Kidney (tissue), 14 donors: ENCODE data around the gene RAB7A. TPM values are rescaled to one million over a fixed set of nuclear protein-coding genes. Genes with fewer than 3 reads are reported as not detected.

Experiments
- DNase-seq, 5 donors: peaks; one replicate each; pipeline ENCODE4 v3.0.0-alpha.2; 2013 to 2020
- FAIRE-seq: peaks from 2 replicates; lab custom pipeline; 2012; peaks lifted over from hg19 to GRCh38; lab: Jason Lieb, UNC
- H3K27ac ChIP-seq, 2 donors: one replicate each; pipeline ENCODE4 v1.7.0; 2013; ENCODE audit warnings: low read depth in 2 of 2, low read length in 2 of 2, inconsistent platforms in 1 of 2
- H3K27me3 ChIP-seq: one replicate; pipeline ENCODE4 v1.7.1; 2013; ENCODE audit warnings: low read length, inconsistent platforms; ENCODE audit not compliant: control insufficient read depth, insufficient read depth
- H3K36me3 ChIP-seq, 3 donors: one replicate each; pipeline versions ENCODE4 v1.7.0 to v1.7.1; 2013; ENCODE audit warnings: low read length in 3 of 3, control low read depth in 1 of 3, inconsistent platforms in 1 of 3; ENCODE audit not compliant: insufficient read depth in 3 of 3, control insufficient read depth in 2 of 3
- H3K4me1 ChIP-seq, 3 donors: one replicate each; pipeline versions ENCODE4 v1.7.0 to v1.7.1; 2013; ENCODE audit warnings: low read length in 3 of 3, inconsistent platforms in 1 of 3, low read depth in 1 of 3; ENCODE audit not compliant: control insufficient read depth in 2 of 3, insufficient read depth in 2 of 3
- H3K4me3 ChIP-seq, 3 donors: one replicate each; pipeline versions ENCODE4 v1.7.0 to v1.8.1; 2013; ENCODE audit warnings: low read length in 3 of 3, control low read depth in 1 of 3, inconsistent platforms in 1 of 3
- H3K9ac ChIP-seq, 3 donors: one replicate each; pipeline versions ENCODE4 v1.7.0 to v1.7.1; 2013; ENCODE audit warnings: low read length in 3 of 3, control low read depth in 1 of 3, inconsistent platforms in 1 of 3
- H3K9me3 ChIP-seq, 3 donors: one replicate each; pipeline versions ENCODE4 v1.7.0 to v1.7.1; 2013; ENCODE audit warnings: low read length in 3 of 3, control low read depth in 1 of 3, inconsistent platforms in 1 of 3; ENCODE audit not compliant: control insufficient read depth in 2 of 3, insufficient read depth in 1 of 3
- intact Hi-C: fragments of 100-400 bp; cut with DNase I; formaldehyde crosslinking; loops from one replicate; pipeline ENCODE4 v1.11.1; 2022
- polyA plus RNA-seq: library from polyadenylated mRNA; stranded (reverse); fragments of 350-450 nt; fragmentation: Illumina TruSeq; extraction: RNeasy Lipid Tissue Mini Kit (QIAGEN cat#74804); gene quantifications from one replicate; pipeline ENCODE4 v1.2.3, GENCODE V29; 2014; ENCODE audit warnings: low read depth, low replicate concordance; ENCODE audit not compliant: insufficient read depth
- total RNA-seq: library from RNA; stranded (reverse); fragmentation: NEBNext Ultra II Directional; extraction: Animal tissue kit (Norgen Biotek cat#: 25700); gene quantifications from one replicate; pipeline ENCODE4 v1.2.1, GENCODE V29; 2021
- TF ChIP-seq, protein P1 (sequence below): IDR thresholded peaks from 3 replicates; pipeline ENCODE4 v1.5.1; 2012; ENCODE audit warnings: mild to moderate bottlenecking, moderate library complexity, borderline replicate concordance; ENCODE audit not compliant: insufficient read depth; ENCODE audit errors: extremely low read depth
- donor health status: control.
- donor health status: control.
- donor health status: control.
- donor health status: control.
- donor health status: control.
- donor health status: DM: yes; HTN: yes; CAD: no.
- donor health status: Normal renal cell carcinoma (clear cell type).

The RAB7A gene
- total and polyA plus RNA-seq, 2 donors from 2014 or later: 211 to 248 TPM

DNA sequence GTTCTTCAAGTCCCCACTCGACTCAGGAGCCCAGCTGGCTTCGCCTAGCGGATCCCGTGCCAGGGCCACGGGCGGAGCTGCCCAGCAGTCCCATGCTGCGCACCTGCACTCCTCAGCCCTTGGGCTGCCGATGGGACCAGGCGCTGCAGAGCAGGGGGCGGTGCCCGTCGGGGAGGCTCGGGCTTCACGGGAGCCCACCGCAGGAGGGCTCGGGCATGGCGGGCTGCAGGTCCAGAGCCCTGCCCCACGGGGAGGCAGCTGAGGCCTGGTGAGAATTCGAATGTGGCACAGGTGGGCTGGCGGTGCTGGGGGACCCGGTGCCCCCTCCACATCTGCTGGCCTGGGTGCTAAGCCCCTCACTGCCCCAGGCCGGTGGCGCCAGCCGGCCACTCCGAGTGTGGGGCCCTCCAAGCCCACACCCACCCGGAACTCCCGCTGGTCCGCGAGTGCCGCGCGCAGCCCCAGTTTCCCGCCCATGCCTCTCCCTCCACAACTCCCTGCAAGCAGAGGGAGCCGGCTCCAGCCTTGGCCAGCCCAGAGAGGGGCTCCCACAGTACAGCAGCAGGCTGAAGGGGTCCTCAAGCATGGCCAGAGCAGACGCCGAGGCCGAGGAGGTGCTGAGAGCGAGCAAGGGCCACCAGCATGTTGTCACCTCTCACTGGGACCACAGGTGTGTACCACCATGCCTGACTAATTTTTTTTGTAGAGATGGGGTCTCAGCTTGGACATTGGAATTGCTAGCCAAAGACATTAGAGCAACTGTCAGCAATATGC lies 17.0 kb downstream of the RAB7A start:
- peaks cover 0 to 5% (median 0%) of the 10 kb centered on the region in 3 donors for H3K36me3 ChIP-seq
- intact Hi-C loops: no loop called here
- H3K4me1 ChIP-seq: no peaks in the 10 kb centered on the region
- H3K9me3 ChIP-seq: peaks cover 0 to 2% (median 0%) of the 10 kb centered on the region in 3 donors
- DNase-seq (peak in 1 of 5 donors; percentile 67), FAIRE-seq (no peak)
- no peak overlapping the region for H3K27ac ChIP-seq
- no peak overlapping the region for H3K4me3 ChIP-seq
- no peaks in the 10 kb centered on the region for H3K27me3 ChIP-seq
- TF ChIP-seq, protein P1, sequence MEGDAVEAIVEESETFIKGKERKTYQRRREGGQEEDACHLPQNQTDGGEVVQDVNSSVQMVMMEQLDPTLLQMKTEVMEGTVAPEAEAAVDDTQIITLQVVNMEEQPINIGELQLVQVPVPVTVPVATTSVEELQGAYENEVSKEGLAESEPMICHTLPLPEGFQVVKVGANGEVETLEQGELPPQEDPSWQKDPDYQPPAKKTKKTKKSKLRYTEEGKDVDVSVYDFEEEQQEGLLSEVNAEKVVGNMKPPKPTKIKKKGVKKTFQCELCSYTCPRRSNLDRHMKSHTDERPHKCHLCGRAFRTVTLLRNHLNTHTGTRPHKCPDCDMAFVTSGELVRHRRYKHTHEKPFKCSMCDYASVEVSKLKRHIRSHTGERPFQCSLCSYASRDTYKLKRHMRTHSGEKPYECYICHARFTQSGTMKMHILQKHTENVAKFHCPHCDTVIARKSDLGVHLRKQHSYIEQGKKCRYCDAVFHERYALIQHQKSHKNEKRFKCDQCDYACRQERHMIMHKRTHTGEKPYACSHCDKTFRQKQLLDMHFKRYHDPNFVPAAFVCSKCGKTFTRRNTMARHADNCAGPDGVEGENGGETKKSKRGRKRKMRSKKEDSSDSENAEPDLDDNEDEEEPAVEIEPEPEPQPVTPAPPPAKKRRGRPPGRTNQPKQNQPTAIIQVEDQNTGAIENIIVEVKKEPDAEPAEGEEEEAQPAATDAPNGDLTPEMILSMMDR: no peak
- no peak overlapping the region for H3K9ac ChIP-seq

DNA sequence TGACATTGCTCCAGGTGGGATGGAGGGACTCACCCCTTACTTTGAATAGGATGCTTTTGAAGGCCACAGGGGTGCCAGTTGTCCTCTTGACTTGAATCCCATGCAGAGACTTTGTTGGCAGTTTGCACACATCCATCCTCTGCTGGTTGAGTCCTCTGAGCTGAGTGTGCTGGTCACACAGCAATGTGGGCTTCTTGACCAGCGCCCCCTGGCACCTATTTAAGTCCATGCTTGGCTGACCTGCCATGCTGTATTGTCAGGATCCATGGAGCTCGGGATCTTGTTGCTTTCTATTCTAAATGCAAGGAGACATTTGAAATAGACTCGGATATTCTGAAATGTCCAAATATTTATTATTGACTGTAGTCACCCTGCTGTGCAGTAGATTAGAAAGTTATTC lies 19.8 kb downstream of the RAB7A start:
- Histone ChIP-seq H3K4me1 (peaks cover 0 to 4% (median 0%) of the 10 kb centered on the region in 3 donors), H3K27me3 (no peaks in the 10 kb centered on the region), H3K9ac (no peak overlapping the region), H3K9me3 (peaks cover 0 to 2% (median 0%) of the 10 kb centered on the region in 3 donors), H3K27ac (no peak overlapping the region), H3K36me3 (peaks cover 0 to 5% (median 0%) of the 10 kb centered on the region in 3 donors), H3K4me3 (no peak overlapping the region)
- intact Hi-C loops: no loop called here
- TF ChIP-seq, protein P1: no peak
- DNase-seq: no peak
- no peak for FAIRE-seq

DNA sequence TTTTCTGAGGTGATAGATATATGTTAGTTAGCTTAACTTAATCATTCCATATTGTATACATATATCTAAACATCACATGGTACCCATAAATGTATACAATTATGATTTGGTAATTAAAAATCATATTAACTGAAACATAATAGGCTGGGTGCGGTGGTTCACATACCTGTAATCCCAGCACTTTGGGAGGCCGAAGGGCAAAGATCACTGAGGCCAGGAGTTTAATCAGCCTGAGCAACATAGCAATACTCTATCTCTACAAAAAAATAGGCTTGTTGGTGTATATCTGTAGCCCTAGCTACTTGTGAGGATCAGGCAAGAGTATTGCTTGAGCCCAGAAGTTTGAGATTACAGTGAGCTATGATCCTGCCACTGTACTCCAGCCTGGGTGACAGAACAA lies 20.9 kb downstream of the RAB7A start:
- TF ChIP-seq, protein P1: no peak
- H3K27ac ChIP-seq: no peak overlapping the region
- H3K36me3 ChIP-seq: peaks cover 0 to 5% (median 0%) of the 10 kb centered on the region in 3 donors
- no peak overlapping the region for H3K4me3 ChIP-seq
- H3K9ac ChIP-seq: no peak overlapping the region
- DNase-seq (no peak), FAIRE-seq (no peak)
- no peaks in the 10 kb centered on the region for H3K27me3 ChIP-seq
- H3K9me3 ChIP-seq: peaks cover 0 to under 1% (median 0%) of the 10 kb centered on the region in 3 donors
- intact Hi-C loops: no loop called here
- peaks cover 0 to 4% (median 0%) of the 10 kb centered on the region in 3 donors for H3K4me1 ChIP-seq
